GM18507 (cell line): ENCODE results near the gene UAP1L1.
A peak's percentile ranks its signal among the peaks of the same experiment; 100 is the strongest.
"Not testable (repeated sequence)": the region's sequence is repeated elsewhere in the genome, so short reads cannot be mapped to it uniquely, and the experiment has no call there.

Source experiments
- DNase-seq: peaks from one replicate; pipeline ENCODE4 v3.0.0; 2011; ENCODE audit warnings: low read depth; ENCODE audit not compliant: insufficient read length; ENCODE audit errors: extremely low spot score
- FAIRE-seq: peaks from 2 replicates; lab custom pipeline; 2011; peaks lifted over from hg19 to GRCh38; lab: Jason Lieb, UNC

Gene UAP1L1, protein sequence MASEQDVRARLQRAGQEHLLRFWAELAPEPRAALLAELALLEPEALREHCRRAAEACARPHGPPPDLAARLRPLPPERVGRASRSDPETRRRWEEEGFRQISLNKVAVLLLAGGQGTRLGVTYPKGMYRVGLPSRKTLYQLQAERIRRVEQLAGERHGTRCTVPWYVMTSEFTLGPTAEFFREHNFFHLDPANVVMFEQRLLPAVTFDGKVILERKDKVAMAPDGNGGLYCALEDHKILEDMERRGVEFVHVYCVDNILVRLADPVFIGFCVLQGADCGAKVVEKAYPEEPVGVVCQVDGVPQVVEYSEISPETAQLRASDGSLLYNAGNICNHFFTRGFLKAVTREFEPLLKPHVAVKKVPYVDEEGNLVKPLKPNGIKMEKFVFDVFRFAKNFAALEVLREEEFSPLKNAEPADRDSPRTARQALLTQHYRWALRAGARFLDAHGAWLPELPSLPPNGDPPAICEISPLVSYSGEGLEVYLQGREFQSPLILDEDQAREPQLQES

DNA sequence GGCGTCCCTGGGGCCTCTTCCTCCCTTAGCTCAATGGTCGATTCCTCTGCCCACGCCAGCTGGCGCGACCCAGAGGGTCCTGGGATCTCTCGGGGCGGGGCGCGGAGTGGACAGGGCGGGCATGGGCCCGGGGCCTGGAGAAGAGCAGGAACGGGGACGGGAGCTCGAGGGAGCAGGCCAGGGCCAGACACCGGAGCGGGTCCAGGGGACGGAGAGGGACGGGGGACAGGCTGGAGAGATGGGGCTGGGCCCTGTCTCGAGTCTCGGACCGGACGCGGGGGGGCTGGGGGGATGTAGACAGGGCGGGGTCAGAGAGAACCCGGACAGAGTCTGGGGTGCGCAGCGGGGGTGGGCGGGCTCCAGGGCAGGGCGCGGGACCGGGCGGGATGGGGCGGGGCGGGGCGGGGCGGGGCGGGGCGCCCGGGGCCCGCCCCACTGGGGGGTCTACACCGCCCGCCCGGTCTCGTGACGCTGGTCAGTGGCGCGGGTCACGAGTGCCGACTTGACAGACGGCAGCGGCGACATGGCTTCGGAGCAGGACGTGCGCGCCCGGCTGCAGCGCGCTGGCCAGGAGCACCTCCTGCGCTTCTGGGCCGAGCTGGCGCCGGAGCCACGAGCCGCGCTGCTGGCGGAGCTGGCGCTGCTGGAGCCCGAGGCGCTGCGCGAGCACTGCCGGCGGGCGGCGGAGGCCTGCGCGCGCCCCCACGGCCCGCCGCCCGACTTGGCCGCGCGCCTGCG, at the start of gene UAP1L1:
UAP1L1 (plus strand) TSS at position 508 of the 738 bp plus-strand sequence; CDS start at position 524, 16 bp downstream.
- FAIRE-seq, result peak; percentile 64
- DNase-seq, result no peak

DNA sequence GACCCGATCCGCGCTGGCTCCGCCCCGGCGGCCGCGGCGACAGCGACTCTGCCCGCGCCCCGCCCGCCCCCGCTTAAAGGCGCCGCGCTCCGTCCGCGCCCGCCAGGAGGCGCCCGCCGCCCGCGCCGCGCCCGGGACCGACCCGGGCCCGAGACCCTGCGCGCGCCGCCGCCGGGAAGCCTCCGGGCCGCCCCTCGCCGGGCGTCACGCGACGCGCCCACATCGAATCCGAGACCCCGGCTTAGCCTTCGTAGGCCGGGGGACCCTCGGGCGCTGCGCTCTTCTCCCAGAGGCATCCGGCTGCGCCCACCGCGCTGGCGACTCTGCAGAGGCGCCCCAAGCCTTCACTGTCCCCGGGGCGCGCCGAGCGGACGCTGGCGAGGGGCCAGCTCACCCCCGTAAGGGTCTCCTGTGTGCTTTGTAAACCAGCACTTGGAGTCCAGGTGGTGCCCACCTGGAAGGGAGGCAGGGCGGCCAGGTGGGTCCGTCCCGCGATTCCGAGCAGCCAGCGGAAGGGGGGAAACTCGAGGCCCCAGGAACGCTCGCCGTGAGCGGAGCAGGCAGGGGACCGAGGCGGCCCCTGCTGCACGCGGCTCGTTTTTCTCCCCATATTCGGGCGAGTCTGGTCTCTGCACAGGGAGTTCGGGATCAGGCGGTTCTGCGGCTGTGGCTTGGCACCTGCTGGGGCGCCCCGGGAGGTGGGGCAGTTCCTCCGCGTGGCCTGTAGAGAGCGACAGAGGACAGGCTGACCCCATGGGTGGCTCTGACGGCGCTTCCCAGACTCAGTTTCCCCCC, 48.9 kb upstream of the UAP1L1 start:
- DNase-seq (no peak), FAIRE-seq (peak; percentile 70)

DNA sequence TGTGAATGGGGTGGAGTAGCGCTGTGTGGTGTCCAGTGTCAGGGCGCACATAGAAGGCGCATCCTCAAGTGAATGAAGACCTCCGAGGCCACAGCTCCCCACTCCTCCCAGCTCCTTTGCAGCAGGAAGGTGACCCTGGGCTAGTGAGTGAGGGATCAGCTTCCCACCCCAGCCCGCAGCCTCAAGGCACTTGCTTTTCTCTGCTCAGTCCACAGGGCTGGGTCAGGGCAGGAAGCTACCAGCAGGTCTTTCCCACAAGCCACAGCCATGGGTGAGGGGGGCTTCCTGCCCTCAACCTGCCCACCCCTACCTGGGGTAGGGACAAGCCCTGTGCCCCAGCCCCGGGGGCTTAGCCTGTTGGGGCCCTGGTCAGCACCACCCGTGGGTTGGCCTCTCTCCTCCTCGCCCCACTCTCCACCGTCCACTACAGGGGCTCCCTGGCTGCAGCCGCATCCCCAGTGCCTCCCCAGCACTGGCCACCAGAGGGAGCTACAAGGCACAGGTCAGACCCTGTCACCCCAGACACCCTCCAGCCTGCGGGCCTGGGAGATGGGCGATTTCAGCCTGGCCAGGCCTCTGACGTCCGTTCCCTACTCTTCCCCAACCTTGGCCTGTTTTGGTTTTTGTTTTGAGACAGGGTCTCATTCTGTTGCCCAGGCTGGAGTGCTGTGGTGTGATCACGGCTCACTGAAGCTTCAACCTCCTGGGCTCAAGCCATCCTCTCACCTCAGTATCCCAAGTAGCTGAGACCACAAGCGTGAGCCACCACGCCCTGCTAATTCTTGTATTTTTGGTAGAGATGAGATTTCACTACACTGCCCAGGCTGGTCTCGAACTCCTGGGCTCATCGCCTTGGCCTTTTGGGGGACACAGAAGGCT, 48.0 kb upstream of the UAP1L1 start:
- FAIRE-seq (peak; percentile 95), DNase-seq (peak; percentile 44)

DNA sequence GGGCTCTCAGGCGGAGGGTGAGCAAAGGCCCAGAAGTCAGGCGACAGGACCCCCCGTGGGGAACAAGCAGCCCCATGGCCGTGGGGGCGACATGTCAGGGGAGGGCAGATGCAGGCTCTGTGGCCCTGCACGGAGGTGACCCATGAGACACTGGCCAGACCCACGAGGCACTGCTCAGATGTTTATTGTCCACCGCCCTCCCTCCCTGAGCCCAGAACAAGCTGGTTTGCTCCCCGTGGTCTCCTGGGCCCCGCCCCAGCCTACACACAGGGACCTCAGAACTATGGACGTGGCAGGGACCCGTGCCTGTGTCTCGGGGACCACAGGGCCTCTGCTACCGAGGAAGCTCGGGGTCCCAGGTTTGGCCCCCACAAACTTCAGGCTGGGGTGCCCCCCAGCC, 47.3 kb upstream of the UAP1L1 start:
- FAIRE-seq (no peak), DNase-seq (no peak)

DNA sequence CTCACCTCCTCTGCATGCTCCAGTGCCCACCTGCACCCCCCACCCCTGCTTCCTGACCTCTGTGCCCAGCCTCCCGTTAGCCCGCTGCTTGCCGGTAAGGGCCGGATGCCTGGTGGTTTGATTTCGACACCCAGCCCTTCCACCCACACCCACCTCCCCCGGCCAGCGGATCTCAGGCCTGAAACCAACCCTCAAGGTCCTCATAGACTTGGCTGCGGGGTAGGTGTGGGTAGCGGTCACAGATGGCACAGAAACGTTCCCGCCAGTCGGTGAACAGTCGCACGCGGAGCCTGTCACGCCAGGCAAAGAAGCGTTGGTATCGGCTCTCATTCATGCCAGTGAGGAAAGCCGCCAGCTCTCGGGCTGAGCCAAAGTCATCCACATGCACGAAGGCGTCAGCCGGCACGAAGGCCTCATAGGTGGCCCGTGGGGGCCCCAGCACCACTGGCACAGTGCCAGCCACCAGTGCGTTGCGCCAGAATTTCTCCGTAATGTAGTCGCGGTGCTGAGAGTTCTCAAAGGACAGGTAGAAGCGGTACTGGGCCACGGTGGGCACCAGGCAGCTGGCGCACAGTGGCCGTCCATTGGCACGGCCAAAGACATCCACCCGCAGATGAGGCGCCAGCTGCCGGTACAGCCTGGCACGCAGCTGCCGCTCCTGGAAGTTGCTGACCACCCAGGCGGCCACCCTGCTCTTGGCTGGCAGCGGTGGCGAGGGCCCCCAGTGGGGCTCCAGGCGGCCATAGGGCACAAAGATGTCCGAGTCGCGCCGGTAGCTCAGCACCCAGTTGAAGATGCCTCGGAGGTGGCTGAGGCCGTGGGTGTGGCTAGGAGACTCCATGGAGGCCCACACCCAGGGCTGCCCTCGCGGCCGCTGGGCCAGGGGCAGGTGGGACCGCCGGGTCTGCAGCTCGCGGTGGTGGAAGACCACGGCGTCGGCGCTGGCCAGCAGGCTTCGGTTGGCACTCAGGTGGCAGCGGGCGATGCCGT, 46.5 kb upstream of the UAP1L1 start:
- FAIRE-seq (peak; percentile 83), DNase-seq (no peak)

DNA sequence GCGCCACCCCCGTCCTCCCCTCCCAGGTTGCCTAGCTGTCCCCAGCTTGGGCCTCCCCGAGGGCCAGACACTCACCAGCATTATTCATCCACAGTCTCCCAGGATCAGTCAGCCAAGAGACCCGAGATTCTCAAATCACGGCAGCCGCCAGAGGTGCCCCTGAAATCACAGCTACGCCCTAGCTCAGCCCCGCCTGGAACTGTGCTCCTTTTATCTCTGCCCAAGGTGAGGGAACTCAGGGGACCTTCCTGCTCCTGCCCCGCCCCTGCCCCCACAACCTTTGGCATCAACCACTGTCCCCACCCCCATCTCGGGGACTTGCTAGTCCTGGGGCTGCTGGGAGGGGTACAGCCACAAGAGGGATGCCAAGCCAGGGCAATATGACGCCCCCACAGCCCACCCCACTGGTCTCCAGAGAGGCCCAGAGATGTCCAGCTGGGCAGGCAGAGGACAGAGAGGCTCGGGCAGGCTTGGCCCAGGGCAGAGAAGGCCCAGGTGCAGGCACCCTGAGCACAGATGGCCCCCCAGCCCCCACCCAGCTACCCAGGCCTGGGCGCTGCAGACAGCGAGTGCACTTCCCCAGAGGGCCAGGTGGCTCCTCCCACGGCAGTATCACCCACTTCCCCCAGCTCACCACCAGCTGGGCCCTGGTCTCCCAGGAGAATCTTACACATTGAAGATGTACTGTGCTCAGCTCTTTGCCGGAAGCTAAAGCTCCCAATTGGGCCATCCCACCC, 45.2 kb upstream of the UAP1L1 start, which contains the start of gene FUT7:
FUT7 (minus strand) TSS at position 185 of the 737 bp plus-strand sequence; CDS start at position 88, 97 bp downstream.
- DNase-seq, result no peak
- FAIRE-seq, result peak; percentile 41

DNA sequence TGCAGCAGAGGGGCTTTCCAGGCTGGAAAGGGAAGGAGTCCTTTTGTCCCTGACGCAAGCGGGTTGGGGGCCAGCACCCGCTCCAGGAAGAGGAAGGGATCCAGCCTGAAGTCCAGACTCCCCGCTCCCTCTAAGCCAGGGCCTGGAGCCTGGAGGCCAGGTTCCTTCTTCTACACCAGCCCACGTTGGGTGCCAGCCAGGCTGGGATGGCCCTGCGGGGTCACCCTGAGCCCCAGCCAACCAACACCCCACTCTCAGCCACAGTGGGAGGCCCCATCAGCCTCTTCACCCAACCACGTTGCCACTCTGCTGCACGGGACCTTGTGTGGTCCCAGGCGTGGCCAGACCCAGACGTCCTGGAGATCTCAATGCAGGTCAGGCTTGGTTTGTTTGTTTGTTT, 44.5 kb upstream of the UAP1L1 start:
- FAIRE-seq (peak; percentile 5), DNase-seq (no peak)

DNA sequence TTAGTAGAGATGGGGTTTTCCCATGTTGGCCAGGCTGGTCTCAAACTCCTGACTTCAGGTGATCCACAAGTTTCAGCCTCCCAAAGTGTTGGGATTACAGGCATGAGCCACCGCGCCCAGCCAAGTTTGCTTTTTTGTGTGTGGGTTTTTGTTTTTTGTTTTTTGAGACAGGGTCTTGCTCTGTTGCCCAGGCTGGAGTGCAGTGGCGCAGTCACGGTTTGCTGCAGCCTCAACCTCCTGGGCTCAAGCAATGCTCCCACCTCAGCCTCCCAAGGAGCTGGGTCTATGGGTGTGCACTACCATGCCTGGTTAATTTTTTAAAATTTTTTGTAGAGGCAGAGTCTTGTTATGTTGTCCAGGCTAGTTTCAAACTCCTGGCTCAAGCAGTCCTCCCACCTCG, 43.8 kb upstream of the UAP1L1 start:
- not testable (repeated sequence) for FAIRE-seq, DNase-seq

DNA sequence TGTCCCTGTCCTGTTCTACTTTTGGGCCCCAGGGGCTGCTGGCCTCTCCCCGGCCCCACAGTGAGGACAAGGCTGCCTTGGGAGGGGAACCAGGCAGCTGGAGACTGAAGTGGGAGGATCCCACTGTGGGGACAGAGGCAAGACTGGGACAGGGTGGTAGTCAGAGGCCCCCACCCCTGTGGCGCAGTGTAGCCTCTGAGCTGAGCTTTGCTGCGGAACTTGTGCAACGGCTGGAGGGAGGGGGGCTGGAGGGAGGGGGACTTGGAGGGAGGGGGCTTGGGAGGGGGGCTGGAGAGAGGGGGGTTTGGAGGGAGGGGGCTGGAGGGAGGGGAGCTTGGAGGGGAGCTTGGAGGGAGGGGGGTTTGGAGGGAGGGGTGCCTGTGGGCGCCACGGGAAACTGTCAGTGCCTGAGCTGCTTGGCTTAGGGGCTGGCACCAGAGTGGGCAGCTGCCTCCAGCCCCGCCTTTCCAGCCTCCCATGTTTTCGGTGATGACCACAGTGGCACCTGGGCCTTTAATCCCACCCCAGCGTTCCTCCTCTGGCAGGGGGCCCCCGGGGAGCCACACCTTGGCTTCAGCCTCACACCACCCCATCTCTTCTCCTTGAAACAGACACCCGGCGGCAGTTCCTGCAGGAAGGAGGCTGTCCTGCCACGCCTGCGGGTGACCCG, 43.1 kb upstream of the UAP1L1 start:
- FAIRE-seq, result no peak

DNA sequence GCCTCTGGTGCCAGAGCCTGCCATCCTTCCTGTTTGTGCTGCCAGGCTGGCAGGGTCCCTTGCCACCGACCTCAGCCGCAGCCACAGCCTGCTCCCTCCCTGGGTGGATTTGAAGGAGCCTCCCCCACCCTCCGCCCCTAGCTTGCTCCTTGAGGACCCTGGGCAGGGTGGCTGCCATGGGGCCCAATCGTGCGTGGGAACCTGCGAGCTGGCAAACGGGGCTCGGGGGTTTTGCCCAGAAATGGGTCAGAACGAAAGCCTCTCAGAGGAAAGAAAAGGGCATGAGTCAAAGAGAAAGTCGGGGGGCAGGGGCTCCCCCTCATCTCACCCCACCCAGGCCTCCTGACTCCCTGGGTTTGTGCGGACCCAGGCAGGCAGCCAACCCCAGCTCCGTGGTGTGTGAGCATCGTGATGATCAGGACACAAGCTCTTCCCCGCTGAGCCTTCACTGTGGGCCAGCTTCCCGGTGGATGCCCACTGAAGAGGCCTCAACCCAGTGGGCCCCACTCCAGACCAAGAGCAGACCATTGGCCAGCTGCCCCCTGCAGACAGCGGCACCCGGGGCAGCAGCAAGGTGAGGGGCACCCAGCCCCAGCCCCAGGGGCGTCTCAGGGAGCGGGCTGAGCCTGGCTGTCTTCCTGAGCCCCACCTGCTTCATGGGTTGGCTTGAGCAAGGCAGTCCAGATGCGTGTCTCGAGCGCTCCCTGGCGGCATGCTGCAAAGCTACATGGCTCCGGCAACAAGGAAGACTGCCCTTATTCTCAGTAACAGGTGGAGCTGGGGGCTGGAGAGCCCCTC, 42.4 kb upstream of the UAP1L1 start:
- peak; percentile 91 for FAIRE-seq
- DNase-seq, result peak; percentile 87

More for the DNA sequence above, 43.1 kb upstream of the UAP1L1 start:
- no peak for DNase-seq

DNA sequence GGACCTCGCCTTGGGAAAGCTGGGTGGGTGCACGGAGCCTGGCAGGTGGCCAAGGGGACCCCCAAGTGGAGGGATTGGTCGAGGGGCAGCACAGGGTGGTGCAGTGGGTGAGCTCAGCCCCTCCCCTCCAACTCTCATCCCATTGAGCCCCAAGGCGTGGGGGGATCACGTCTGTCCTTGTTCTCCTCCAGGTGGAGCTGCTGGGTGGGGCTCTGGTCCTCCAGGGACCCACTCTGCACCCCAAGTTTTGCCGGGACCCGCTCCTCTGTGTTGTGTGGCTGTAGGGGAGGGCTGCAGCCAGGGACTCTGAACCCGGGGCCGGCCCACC, 41.8 kb upstream of the UAP1L1 start:
- FAIRE-seq, result no peak

DNA sequence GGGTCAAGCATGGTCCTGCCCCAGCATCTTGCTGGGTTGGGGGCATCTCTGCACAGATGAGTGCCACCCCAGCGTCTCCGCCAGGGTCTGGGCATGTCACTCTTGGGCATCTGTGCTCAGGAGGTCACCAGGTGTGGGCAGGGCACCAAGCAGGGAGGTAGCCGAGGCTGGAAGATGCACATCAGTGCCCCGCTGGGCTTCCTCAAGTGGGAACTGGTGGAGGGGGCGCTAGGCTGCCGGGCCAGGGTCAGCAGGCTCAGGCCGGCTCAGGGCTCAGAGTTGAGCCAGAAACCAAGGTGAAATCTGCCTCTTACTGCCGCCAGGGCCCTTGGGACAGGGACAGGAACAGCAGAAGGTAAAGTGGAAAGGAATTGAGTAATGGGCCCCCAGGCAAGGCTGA, 41.4 kb upstream of the UAP1L1 start:
- DNase-seq, result no peak
- no peak for FAIRE-seq

More for the DNA sequence above, 41.8 kb upstream of the UAP1L1 start:
- DNase-seq, result no peak

DNA sequence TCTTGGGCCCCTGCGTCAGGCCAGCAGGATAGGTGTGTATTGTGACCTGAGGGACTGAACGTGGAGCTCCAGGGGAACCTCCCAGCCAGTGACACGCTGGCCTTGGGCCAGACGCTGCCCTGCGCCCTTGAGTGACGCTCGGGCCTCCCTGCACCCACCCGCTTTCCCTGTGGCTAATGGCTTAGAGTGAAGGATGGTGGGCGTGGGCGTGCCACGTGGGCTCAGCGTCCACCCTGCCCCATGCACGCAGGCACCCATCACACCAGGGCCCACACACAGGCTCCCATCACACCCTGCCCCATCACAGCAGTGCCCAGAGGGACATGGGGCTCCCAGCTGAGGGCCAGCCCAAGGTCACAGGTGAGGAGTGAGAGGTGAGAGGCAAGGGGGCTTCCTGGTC, 40.3 kb upstream of the UAP1L1 start:
- FAIRE-seq, result no peak
- no peak for DNase-seq

DNA sequence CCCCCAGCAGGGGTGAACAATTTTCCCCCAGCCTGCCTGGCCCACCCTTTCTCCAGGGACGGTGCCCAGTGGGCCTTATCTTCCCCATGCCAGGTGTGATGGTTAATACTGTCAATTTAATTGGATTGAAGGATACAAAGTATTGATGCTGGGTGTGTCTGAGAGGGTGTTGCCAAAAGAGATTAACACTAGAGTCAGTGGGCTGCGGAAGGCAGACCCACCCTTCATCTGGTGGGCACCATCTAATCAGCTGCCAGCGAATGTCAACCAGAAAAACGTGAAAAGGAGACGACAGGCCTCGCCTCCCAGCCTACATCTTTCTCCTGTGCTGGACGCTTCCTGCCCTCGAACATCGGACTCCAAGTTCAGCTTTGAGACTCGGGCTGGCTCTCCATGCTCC, 39.8 kb upstream of the UAP1L1 start:
- FAIRE-seq (no peak), DNase-seq (no peak)

DNA sequence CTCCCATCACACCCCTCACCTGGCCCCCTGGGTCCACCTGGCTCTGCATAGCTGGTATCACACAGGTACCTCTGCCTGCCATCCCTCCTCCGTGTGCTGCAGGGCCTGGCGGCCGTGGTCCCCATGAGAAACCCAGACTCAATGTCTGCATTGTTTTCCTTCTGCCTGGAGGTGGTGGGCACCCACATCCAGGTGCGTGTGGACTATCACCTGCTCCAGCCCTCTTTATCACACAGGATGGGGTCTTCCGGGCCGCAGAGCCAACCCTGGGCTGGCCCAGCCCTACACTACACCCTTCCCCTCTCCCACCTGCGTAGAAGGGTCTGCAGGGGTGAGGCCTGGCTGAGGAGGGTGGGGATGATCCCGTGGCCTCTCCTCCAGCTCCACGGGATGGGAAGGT, 38.4 kb upstream of the UAP1L1 start:
- DNase-seq (no peak), FAIRE-seq (no peak)
